Sigmoid colon (tissue), 7 donors: ENCODE results near the gene MLEC. TPM values are rescaled to one million over a fixed set of nuclear protein-coding genes. Genes with fewer than 3 reads are reported as not detected.

ENCODE experiments used
- DNase-seq: peaks from one replicate; pipeline ENCODE4 v3.0.0-alpha.2; 2019
- H3K27ac ChIP-seq, 4 donors: fragments of 200-600 bp; sonication (generic); one replicate each; pipeline ENCODE4 v1.5.1; 2016 to 2019; ENCODE audit warnings: mild to moderate bottlenecking in 1 of 4
- H3K27me3 ChIP-seq, 3 donors: fragments of 200-600 bp; sonication (generic); one replicate each; pipeline ENCODE4 v1.5.1; 2019; ENCODE audit warnings: mild to moderate bottlenecking in 1 of 3
- H3K36me3 ChIP-seq, 4 donors: fragments of 200-600 bp; sonication (generic); one replicate each; pipeline ENCODE4 v1.5.1; 2016 to 2019
- H3K4me1 ChIP-seq, 4 donors: fragments of 200-600 bp; sonication (generic); one replicate each; pipeline ENCODE4 v1.5.1; 2017 to 2019
- H3K4me3 ChIP-seq, 4 donors: fragments of 200-600 bp; sonication (generic); one replicate each; pipeline ENCODE4 v1.5.1; 2017 to 2019; ENCODE audit warnings: mild to moderate bottlenecking in 2 of 4, moderate library complexity in 1 of 4
- H3K9me3 ChIP-seq, 4 donors: fragments of 200-600 bp in 3 of 4; sonication (generic) in 3 of 4; one replicate each; pipeline versions ENCODE4 v1.5.1 to v1.6.1; 2013 to 2019
- CTCF ChIP-seq, 4 experiments: fragments of 450-650 bp in 3 of 4; fragments of 200-600 bp in 1 of 4; IDR thresholded peaks; one replicate each; pipeline ENCODE4 v1.5.1; 2016 to 2019; ENCODE audit warnings: antibody characterized with exemption in 4 of 4, mild to moderate bottlenecking in 3 of 4, moderate library complexity in 2 of 4
- EP300 ChIP-seq, 4 donors: sonication (generic); formaldehyde crosslinking; IDR thresholded peaks; one replicate each; pipeline ENCODE4 v1.6.1; 2017; ENCODE audit warnings: antibody characterized with exemption in 4 of 4
- POLR2A ChIP-seq, 2 donors: fragments of 450-650 bp; IDR thresholded peaks; one replicate each; pipeline ENCODE4 v1.6.1; 2016; ENCODE audit warnings: antibody characterized with exemption in 2 of 2, mild to moderate bottlenecking in 2 of 2, moderate library complexity in 2 of 2
- POLR2AphosphoS5 ChIP-seq, 4 donors: sonication (generic); formaldehyde crosslinking; IDR thresholded peaks; one replicate each; pipeline ENCODE4 v1.6.1; 2017; ENCODE audit warnings: antibody characterized with exemption in 4 of 4
- WGBS, 2 donors: extraction: QIAGEN DNeasy Blood & Tissue Kit; methylation state at CpG; one replicate each; pipeline ENCODE4 v1.1.7; 2013; 5-methylcytosine and 5-hydroxymethylcytosine counted together
- intact Hi-C: fragments of 100-400 bp; cut with DNase I; formaldehyde crosslinking; loops from one replicate; pipeline ENCODE4 v1.15.1; 2023
- polyA plus RNA-seq, 3 donors: library from polyadenylated mRNA; stranded (reverse); fragments of 200-250 nt; gene quantifications; one replicate each; pipeline ENCODE4 v1.2.3, GENCODE V29; 2013
- total RNA-seq, 4 donors: library from RNA; depleted of rRNA; stranded (reverse); fragments of >200 nt; gene quantifications; one replicate each; pipeline ENCODE4 v1.1.0, GENCODE V29; 2016
- donor health status: healthy with polysubstance abuse.
- donor health status: Bipolar disorder and iron deficiency.
- donor health status: healthy.

The MLEC gene
- total and polyA plus RNA-seq, 7 donors, result 22.2 to 164 (median 31.3) TPM

GRCh38 chr12:120678572-120678971 lies 8.4 kb upstream of the MLEC start:
- Histone ChIP-seq H3K9me3 (no peaks in the 10 kb centered on the region), H3K27me3 (no peaks in the 10 kb centered on the region), H3K27ac (peak overlapping the region in 1 of 4 donors; percentile 28), H3K4me1 (no peaks in the 10 kb centered on the region), H3K36me3 (no peaks in the 10 kb centered on the region), H3K4me3 (no peak overlapping the region)
- DNase-seq, result no peak
- no peak for TF ChIP-seq POLR2AphosphoS5 (IDR thresholded peaks at IDR 0.05)
- no peak for TF ChIP-seq EP300 (IDR thresholded peaks at IDR 0.05)
- TF ChIP-seq CTCF (IDR thresholded peaks at IDR 0.05), result no peak
- no peak for TF ChIP-seq POLR2A (IDR thresholded peaks at IDR 0.05)
- intact Hi-C loops, result no loop called here
- WGBS, 2 donors, result 62 to 65% methylated on average over 8 of the region's 8 CpGs

GRCh38 chr12:120680165-120680738 lies 6.7 kb upstream of the MLEC start:
- H3K4me3 ChIP-seq, result no peak overlapping the region
- intact Hi-C loops, result no loop called here
- WGBS, 2 donors, result 61 to 80% methylated on average over 5 of the region's 5 CpGs
- H3K27ac ChIP-seq, result no peak overlapping the region
- H3K9me3 ChIP-seq, result no peaks in the 10 kb centered on the region
- TF ChIP-seq CTCF (IDR thresholded peaks at IDR 0.05) (no peak), EP300 (IDR thresholded peaks at IDR 0.05) (no peak), POLR2AphosphoS5 (IDR thresholded peaks at IDR 0.05) (no peak), POLR2A (IDR thresholded peaks at IDR 0.05) (no peak)
- no peaks in the 10 kb centered on the region for H3K27me3 ChIP-seq
- DNase-seq, result no peak
- no peaks in the 10 kb centered on the region for H3K4me1 ChIP-seq
- no peaks in the 10 kb centered on the region for H3K36me3 ChIP-seq

GRCh38 chr12:120684523-120684932 lies 2.4 kb upstream of the MLEC start:
- H3K4me3 ChIP-seq, result no peak overlapping the region
- WGBS, 2 donors, result 70 to 81% methylated on average over 8 of the region's 8 CpGs
- no peaks in the 10 kb centered on the region for H3K9me3 ChIP-seq
- no peak for TF ChIP-seq EP300 (IDR thresholded peaks at IDR 0.05)
- no peak for TF ChIP-seq POLR2A (IDR thresholded peaks at IDR 0.05)
- no peak for TF ChIP-seq CTCF (IDR thresholded peaks at IDR 0.05)
- TF ChIP-seq POLR2AphosphoS5 (IDR thresholded peaks at IDR 0.05), result no peak
- no peaks in the 10 kb centered on the region for H3K27me3 ChIP-seq
- no peaks in the 10 kb centered on the region for H3K36me3 ChIP-seq
- H3K4me1 ChIP-seq, result peaks cover 0 to 30% (median 20%) of the 10 kb centered on the region in 4 donors
- intact Hi-C loops, result no loop called here
- H3K27ac ChIP-seq, result no peak overlapping the region
- no peak for DNase-seq

GRCh38 chr12:120685522-120685921 lies 1.4 kb upstream of the MLEC start:
- H3K27ac ChIP-seq, result peak overlapping the region; percentile 92 to 97 (median 94)
- TF ChIP-seq POLR2A (IDR thresholded peaks at IDR 0.05), result no peak
- no peak for TF ChIP-seq POLR2AphosphoS5 (IDR thresholded peaks at IDR 0.05)
- TF ChIP-seq CTCF (IDR thresholded peaks at IDR 0.05), result no peak
- TF ChIP-seq EP300 (IDR thresholded peaks at IDR 0.05), result no peak

More at GRCh38 chr12:120685522-120685921, 1.4 kb upstream of the MLEC start:
- Histone ChIP-seq H3K4me1 (peaks cover 0 to 38% (median 30%) of the 10 kb centered on the region in 4 donors), H3K9me3 (no peaks in the 10 kb centered on the region), H3K36me3 (no peaks in the 10 kb centered on the region), H3K27me3 (no peaks in the 10 kb centered on the region), H3K4me3 (peak overlapping the region in 1 of 4 donors; percentile 100)
- WGBS, 2 donors, result 63 to 67% methylated on average over 3 of the region's 3 CpGs
- no peak for DNase-seq
- intact Hi-C loops, result loop anchor here (5.0 kb wide), 1 partner anchor 42 kb away; the partner anchor contains the start of gene ACADS
